CD14-positive monocyte (primary cell): ENCODE results near the gene SP6. TPM values are rescaled to one million over a fixed set of nuclear protein-coding genes. Genes with fewer than 3 reads are reported as not detected.
A peak's percentile ranks its signal among the peaks of the same experiment; 100 is the strongest.

Source experiments
- DNase-seq, 3 donors: peaks; one replicate each; pipeline ENCODE4 v3.0.0-alpha.2; 2011 to 2022
- H2AFZ ChIP-seq: 2 replicates; pipeline ENCODE4 v1.6.0; 2012; ENCODE audit warnings: mild to moderate bottlenecking, low read depth, low read length, inconsistent platforms; ENCODE audit not compliant: insufficient read depth, poor library complexity, severe bottlenecking
- H3K27ac ChIP-seq, 2 donors: 1 replicate in 1 of 2; 2 replicates in 1 of 2; pipeline ENCODE4 v1.5.1; 2012 to 2013; ENCODE audit warnings: low read length in 2 of 2, control low read depth in 1 of 2, inconsistent platforms in 1 of 2, low read depth in 1 of 2, mild to moderate bottlenecking in 1 of 2
- H3K27me3 ChIP-seq, 2 donors: one replicate each; pipeline versions ENCODE4 v1.6.0 to v1.6.1; 2011 to 2013; ENCODE audit warnings: low read length in 2 of 2; ENCODE audit not compliant: control insufficient read depth in 2 of 2, insufficient read depth in 2 of 2
- H3K36me3 ChIP-seq, 2 donors: replicated peaks in 1 of 2; 1 replicate in 1 of 2; 2 replicates in 1 of 2; pipeline versions ENCODE4 v1.5.1 to v1.6.1; 2012 to 2013; ENCODE audit warnings: low read length in 2 of 2, control low read depth in 1 of 2, inconsistent platforms in 1 of 2, mild to moderate bottlenecking in 1 of 2; ENCODE audit not compliant: insufficient read depth in 2 of 2, control insufficient read depth in 1 of 2
- H3K4me1 ChIP-seq, 2 donors: 1 replicate in 1 of 2; 2 replicates in 1 of 2; pipeline versions ENCODE4 v1.5.1 to v1.6.1; 2012 to 2013; ENCODE audit warnings: low read length in 2 of 2, control low read depth in 1 of 2, inconsistent platforms in 1 of 2, mild to moderate bottlenecking in 1 of 2, moderate library complexity in 1 of 2; ENCODE audit not compliant: insufficient read depth in 2 of 2, control insufficient read depth in 1 of 2
- H3K4me2 ChIP-seq: replicated peaks from 2 replicates; pipeline ENCODE3; 2012; ENCODE audit warnings: low read length, moderate library complexity, mild to moderate bottlenecking; ENCODE audit not compliant: poor library complexity, severe bottlenecking; ENCODE audit errors: extremely low read depth
- H3K4me3 ChIP-seq, 3 experiments: fragments of 200-600 bp in 1 of 3; sonication (generic) in 1 of 3; replicated peaks in 1 of 3; 1 replicate in 2 of 3; 2 replicates in 1 of 3; pipeline ENCODE4 v1.5.1; 2011 to 2013; ENCODE audit warnings: low read length in 3 of 3, mild to moderate bottlenecking in 3 of 3, control low read depth in 2 of 3, low read depth in 2 of 3, inconsistent platforms in 1 of 3, moderate library complexity in 1 of 3
- H3K79me2 ChIP-seq: 2 replicates; pipeline ENCODE4 v1.6.0; 2012; ENCODE audit warnings: mild to moderate bottlenecking, control low read depth, inconsistent platforms, low read length, moderate library complexity; ENCODE audit not compliant: insufficient read depth
- H3K9ac ChIP-seq: 2 replicates; pipeline ENCODE4 v1.6.0; 2017; ENCODE audit warnings: low read length, mild to moderate bottlenecking; ENCODE audit not compliant: insufficient read depth, poor library complexity, severe bottlenecking
- H3K9me3 ChIP-seq, 2 donors: replicated peaks in 1 of 2; 1 replicate in 1 of 2; 2 replicates in 1 of 2; pipeline versions ENCODE4 v1.5.1 to v1.6.1; 2012 to 2013; ENCODE audit warnings: low read length in 2 of 2, control low read depth in 1 of 2; ENCODE audit not compliant: control insufficient read depth in 1 of 2, insufficient read depth in 1 of 2
- H4K20me1 ChIP-seq: 2 replicates; pipeline ENCODE4 v1.6.0; 2012; ENCODE audit warnings: mild to moderate bottlenecking, low read length, control low read depth, moderate library complexity; ENCODE audit not compliant: insufficient read depth
- H3K27ac Mint-ChIP-seq, 7 donors: one replicate each; pipeline ENCODE4 v1.8.0; 2020; ENCODE audit warnings: mild to moderate bottlenecking in 7 of 7, mixed read lengths in 7 of 7, moderate library complexity in 6 of 7, inconsistent platforms in 2 of 7
- H3K27me3 Mint-ChIP-seq, 3 donors: one replicate each; pipeline ENCODE4 v1.8.0; 2021 to 2022; ENCODE audit warnings: low read depth in 3 of 3, mild to moderate bottlenecking in 3 of 3, mixed read lengths in 3 of 3, moderate library complexity in 3 of 3, inconsistent platforms in 1 of 3
- H3K36me3 Mint-ChIP-seq, 2 donors: one replicate each; pipeline ENCODE4 v1.8.0; 2020; ENCODE audit warnings: mixed read lengths in 2 of 2, inconsistent platforms in 1 of 2, mild to moderate bottlenecking in 1 of 2
- H3K4me1 Mint-ChIP-seq: one replicate; pipeline ENCODE4 v1.8.0; 2020; ENCODE audit warnings: mild to moderate bottlenecking, mixed read lengths
- H3K4me3 Mint-ChIP-seq, 2 donors: one replicate each; pipeline ENCODE4 v1.8.0; 2020; ENCODE audit warnings: mild to moderate bottlenecking in 2 of 2, mixed read lengths in 2 of 2, moderate library complexity in 1 of 2
- H3K9me3 Mint-ChIP-seq, 7 donors: one replicate each; pipeline ENCODE4 v1.8.0; 2020 to 2022; ENCODE audit warnings: mixed read lengths in 7 of 7, mild to moderate bottlenecking in 6 of 7, moderate library complexity in 6 of 7, inconsistent platforms in 2 of 7
- WGBS: methylation state at CpG from one replicate; pipeline ENCODE4 v1.1.5; 2013; ENCODE audit warnings: missing lambda C conversion rate; ENCODE audit not compliant: insufficient coverage; 5-methylcytosine and 5-hydroxymethylcytosine counted together
- intact Hi-C, 2 donors: fragments of 100-400 bp; cut with micrococcal nuclease; formaldehyde crosslinking; loops; one replicate each; pipeline versions ENCODE4 v1.15.0 to v1.15.1; 2023
- polyA plus RNA-seq, 3 donors: library from polyadenylated mRNA; depleted of rRNA in 1 of 3; unstranded in 2 of 3; stranded (reverse) in 1 of 3; fragments of 300-500 nt in 2 of 3; fragments of >200 nt in 1 of 3; fragmentation: Illumina TruSeq in 2 of 3; gene quantifications; 1 replicate in 2 of 3; 2 replicates in 1 of 3; pipeline ENCODE4 v1.2.3, GENCODE V29; 2012 to 2021
- TF ChIP-seq, protein P1 (sequence below): fragments of 200-600 bp; IDR thresholded peaks from one replicate; pipeline ENCODE4 v1.8.0; 2022; ENCODE audit warnings: antibody characterized with exemption, mild to moderate bottlenecking

Gene SP6
- polyA plus RNA-seq, 3 donors: 0.06 TPM; not detected in 2

DNA sequence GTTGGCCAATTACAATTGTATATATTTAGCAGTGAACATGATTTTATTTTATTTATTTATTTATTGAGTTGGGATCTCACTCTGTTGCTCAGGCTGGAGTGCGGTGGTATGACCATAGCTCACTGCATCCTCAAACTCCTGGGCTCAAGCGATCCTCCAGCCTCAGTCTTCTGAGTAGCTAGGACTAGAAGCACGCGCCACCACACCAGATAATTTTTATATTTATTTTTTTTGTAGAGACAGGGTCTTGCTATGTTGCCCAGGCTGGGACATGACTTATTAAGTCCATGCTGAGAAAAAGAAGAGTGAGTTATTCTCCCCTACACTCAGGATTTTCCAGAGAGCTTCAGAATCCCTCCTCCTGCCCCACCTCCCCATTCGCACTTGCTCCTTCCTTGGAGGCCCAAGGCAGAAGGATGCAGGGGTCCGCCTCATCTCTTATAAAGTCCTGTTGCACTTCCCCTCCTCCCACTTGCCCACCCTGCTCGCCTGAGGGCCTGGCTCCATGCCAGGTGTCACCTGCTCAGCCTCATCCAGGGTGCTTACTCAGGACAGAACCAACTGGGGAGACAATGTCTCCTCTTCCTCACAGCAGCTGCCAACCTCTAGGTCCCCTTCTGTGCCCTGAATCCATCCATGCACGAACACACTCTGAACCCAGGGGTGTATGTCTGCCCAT is 29.0 kb upstream of the SP6 start:
- no peak overlapping the region for H3K27ac ChIP-seq
- H3K9me3 ChIP-seq: no peaks in the 10 kb centered on the region
- no peak for DNase-seq
- peaks cover 12 to 13% of the 10 kb centered on the region in 2 donors for H3K4me1 ChIP-seq
- H2AFZ ChIP-seq: no peak overlapping the region
- H3K9ac ChIP-seq: no peak overlapping the region
- H3K36me3 ChIP-seq: no peaks in the 10 kb centered on the region
- Mint-ChIP-seq H3K27ac (no peak overlapping the region), H3K36me3 (no peaks in the 10 kb centered on the region), H3K4me1 (peaks cover 18% of the 10 kb centered on the region), H3K4me3 (no peak overlapping the region), H3K27me3 (peaks cover 7 to 25% (median 12%) of the 10 kb centered on the region in 3 donors), H3K9me3 (no peaks in the 10 kb centered on the region)
- H4K20me1 ChIP-seq: no peaks in the 10 kb centered on the region
- 83% methylated on average over 4 of the region's 8 CpGs for WGBS
- intact Hi-C loops: no loop called here
- H3K79me2 ChIP-seq: no peaks in the 10 kb centered on the region
- no peak overlapping the region for H3K4me3 ChIP-seq
- no peaks in the 10 kb centered on the region for H3K27me3 ChIP-seq
- TF ChIP-seq, protein P1, sequence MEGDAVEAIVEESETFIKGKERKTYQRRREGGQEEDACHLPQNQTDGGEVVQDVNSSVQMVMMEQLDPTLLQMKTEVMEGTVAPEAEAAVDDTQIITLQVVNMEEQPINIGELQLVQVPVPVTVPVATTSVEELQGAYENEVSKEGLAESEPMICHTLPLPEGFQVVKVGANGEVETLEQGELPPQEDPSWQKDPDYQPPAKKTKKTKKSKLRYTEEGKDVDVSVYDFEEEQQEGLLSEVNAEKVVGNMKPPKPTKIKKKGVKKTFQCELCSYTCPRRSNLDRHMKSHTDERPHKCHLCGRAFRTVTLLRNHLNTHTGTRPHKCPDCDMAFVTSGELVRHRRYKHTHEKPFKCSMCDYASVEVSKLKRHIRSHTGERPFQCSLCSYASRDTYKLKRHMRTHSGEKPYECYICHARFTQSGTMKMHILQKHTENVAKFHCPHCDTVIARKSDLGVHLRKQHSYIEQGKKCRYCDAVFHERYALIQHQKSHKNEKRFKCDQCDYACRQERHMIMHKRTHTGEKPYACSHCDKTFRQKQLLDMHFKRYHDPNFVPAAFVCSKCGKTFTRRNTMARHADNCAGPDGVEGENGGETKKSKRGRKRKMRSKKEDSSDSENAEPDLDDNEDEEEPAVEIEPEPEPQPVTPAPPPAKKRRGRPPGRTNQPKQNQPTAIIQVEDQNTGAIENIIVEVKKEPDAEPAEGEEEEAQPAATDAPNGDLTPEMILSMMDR: no peak
- no peak overlapping the region for H3K4me2 ChIP-seq

DNA sequence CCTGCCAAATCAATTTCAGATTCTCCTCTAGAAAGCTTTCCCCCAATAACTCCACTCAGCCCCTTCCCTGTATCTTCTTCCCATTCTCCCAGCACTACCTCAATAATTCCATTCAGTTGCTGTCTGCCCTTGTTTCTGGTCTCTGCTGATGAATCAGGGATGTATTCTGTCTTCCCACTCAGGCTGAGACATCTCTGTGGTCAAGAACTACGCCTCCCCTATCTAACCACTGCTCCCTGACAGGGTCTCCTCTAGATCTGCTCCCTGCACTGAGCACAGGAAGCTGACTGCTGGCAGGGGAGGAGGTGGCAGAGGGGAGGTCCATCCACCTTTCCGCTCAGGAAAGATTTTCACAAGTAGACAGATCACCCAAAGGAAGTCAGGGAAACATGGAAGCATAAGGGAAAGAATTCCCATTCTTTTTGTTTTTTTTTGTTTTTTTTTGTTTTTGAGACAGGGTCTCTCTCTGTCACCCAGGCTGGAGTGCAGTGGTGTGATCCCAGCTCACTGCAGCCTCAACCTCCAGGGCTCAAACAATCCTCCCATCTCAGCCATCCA is 28.1 kb upstream of the SP6 start:
- Mint-ChIP-seq H3K27me3 (peaks cover 4 to 25% (median 12%) of the 10 kb centered on the region in 3 donors), H3K4me1 (peaks cover 20% of the 10 kb centered on the region), H3K4me3 (peak overlapping the region in 1 of 2 donors; percentile 35), H3K36me3 (no peaks in the 10 kb centered on the region), H3K9me3 (peaks cover 0 to 1% (median 0%) of the 10 kb centered on the region in 7 donors), H3K27ac (no peak overlapping the region)
- Histone ChIP-seq H3K9me3 (peaks cover 0 to 1% of the 10 kb centered on the region in 2 donors), H2AFZ (no peak overlapping the region), H3K27ac (no peak overlapping the region), H3K4me1 (peaks cover 12 to 13% of the 10 kb centered on the region in 2 donors), H3K36me3 (no peaks in the 10 kb centered on the region), H3K4me2 (no peak overlapping the region), H3K9ac (no peak overlapping the region), H3K4me3 (no peak overlapping the region), H3K79me2 (no peaks in the 10 kb centered on the region), H3K27me3 (no peaks in the 10 kb centered on the region), H4K20me1 (no peaks in the 10 kb centered on the region)
- WGBS: no CpG with 5 or more reads among the region's 2 CpGs
- intact Hi-C loops: no loop called here
- TF ChIP-seq, protein P1: no peak
- no peak for DNase-seq
